OCI-LY7 (cell line): ENCODE data around the gene HLA-DPB1.

Source experiments
- CTCF ChIP-seq: fragments of 200-600 bp; sonication (generic); conservative IDR thresholded peaks from 2 replicates; pipeline ENCODE4 v1.5.1; 2014; ENCODE audit warnings: mild to moderate bottlenecking, antibody characterized with exemption, low read length, moderate library complexity, mixed read lengths
- EZH2phosphoT487 ChIP-seq: fragments of 200-600 bp; sonication (generic); IDR thresholded peaks from 2 replicates; pipeline ENCODE4 v1.6.1; 2018; ENCODE audit warnings: low read depth, borderline replicate concordance, mild to moderate bottlenecking, mixed run types, antibody characterized with exemption, low read length, moderate library complexity, mixed read lengths

- no peak for TF ChIP-seq CTCF
- TF ChIP-seq EZH2phosphoT487, result no peak
These were observed 47.4 kb downstream of the HLA-DPB1 start for GRCh38 chr6:33123181-33123580.
